ENCODE measurements around the gene NBAS. TPM values are rescaled to one million over a fixed set of nuclear protein-coding genes. Genes with fewer than 3 reads are reported as not detected.

Gene NBAS
- total and polyA plus RNA-seq, 2 donors (not counting 1 experiment from before 2014, with no cell fraction given): 27.0 to 124 TPM

- H2AFZ ChIP-seq (ENCODE audit: low read length): no peak overlapping the region
- no peak overlapping the region for H3K4me2 ChIP-seq (ENCODE audit: extremely low read depth, insufficient read depth, low read length)
- peaks cover 12% of the 10 kb centered on the region for H3K36me3 ChIP-seq (ENCODE audit: control insufficient read depth, insufficient read depth, low read length)
- H3K27me3 ChIP-seq (ENCODE audit: control insufficient read depth, insufficient read depth, low read length): no peaks in the 10 kb centered on the region
- no peaks in the 10 kb centered on the region for H4K20me1 ChIP-seq (ENCODE audit: control insufficient read depth, extremely low read depth, insufficient read depth, low read length)
- H3K9me3 ChIP-seq (ENCODE audit: control insufficient read depth, insufficient read depth, low read depth, low read length): no peaks in the 10 kb centered on the region
- no peak overlapping the region for H3K4me3 ChIP-seq (replicated peaks in 1 of 4; ENCODE audit: control extremely low read depth in 1 of 4, insufficient read depth in 1 of 4, low read depth in 3 of 4, low read length in 4 of 4)
- peaks cover 38% of the 10 kb centered on the region for H3K79me2 ChIP-seq (ENCODE audit: control insufficient read depth, insufficient read depth, low read length)
- no peak overlapping the region for H3K27ac ChIP-seq (ENCODE audit: insufficient read depth, low read length)
- no peak overlapping the region for H3K9ac ChIP-seq (ENCODE audit: insufficient read depth, low read length)
- TF ChIP-seq EZH2 (IDR thresholded peaks at IDR 0.05; ENCODE audit: low read length, missing control alignments): no peak
- TF ChIP-seq CTCF (conservative IDR thresholded peaks at IDR 0.05 in 1 of 2, IDR thresholded peaks at IDR 0.05 in 1 of 2; ENCODE audit: low read depth in 1 of 2, low read length in 2 of 2): no peak
- H3K4me1 ChIP-seq (ENCODE audit: control insufficient read depth, extremely low read depth, insufficient read depth, low read length): peaks cover 5% of the 10 kb centered on the region
- DNase-seq (ENCODE audit: low read depth in 2 of 2): no peak
Observed at GRCh38 chr2:15595342-15595905, 34.3 kb upstream of the NBAS start.

GRCh38 chr2:15594291-15595256 is 33.4 kb upstream of the NBAS start:
- TF ChIP-seq EZH2 (IDR thresholded peaks at IDR 0.05; ENCODE audit: low read length, missing control alignments): no peak
- no peak for TF ChIP-seq CTCF (conservative IDR thresholded peaks at IDR 0.05 in 1 of 2, IDR thresholded peaks at IDR 0.05 in 1 of 2; ENCODE audit: low read depth in 1 of 2, low read length in 2 of 2)
- no peaks in the 10 kb centered on the region for H4K20me1 ChIP-seq (ENCODE audit: control insufficient read depth, extremely low read depth, insufficient read depth, low read length)
- H3K9ac ChIP-seq (ENCODE audit: insufficient read depth, low read length): no peak overlapping the region
- H3K27me3 ChIP-seq (ENCODE audit: control insufficient read depth, insufficient read depth, low read length): no peaks in the 10 kb centered on the region
- no peak for DNase-seq (ENCODE audit: low read depth in 2 of 2)
- no peaks in the 10 kb centered on the region for H3K9me3 ChIP-seq (ENCODE audit: control insufficient read depth, insufficient read depth, low read depth, low read length)
- H3K4me1 ChIP-seq (ENCODE audit: control insufficient read depth, extremely low read depth, insufficient read depth, low read length): peaks cover 5% of the 10 kb centered on the region
- peaks cover 10% of the 10 kb centered on the region for H3K36me3 ChIP-seq (ENCODE audit: control insufficient read depth, insufficient read depth, low read length)
- H2AFZ ChIP-seq (ENCODE audit: low read length): no peak overlapping the region
- no peak overlapping the region for H3K4me3 ChIP-seq (replicated peaks in 1 of 4; ENCODE audit: control extremely low read depth in 1 of 4, insufficient read depth in 1 of 4, low read depth in 3 of 4, low read length in 4 of 4)
- no peak overlapping the region for H3K27ac ChIP-seq (ENCODE audit: insufficient read depth, low read length)
- peaks cover 38% of the 10 kb centered on the region for H3K79me2 ChIP-seq (ENCODE audit: control insufficient read depth, insufficient read depth, low read length)
- peak overlapping the region; percentile 25 for H3K4me2 ChIP-seq (ENCODE audit: extremely low read depth, insufficient read depth, low read length)

GRCh38 chr2:15593327-15593705 is 32.2 kb upstream of the NBAS start:
- H3K4me1 ChIP-seq (ENCODE audit: control insufficient read depth, extremely low read depth, insufficient read depth, low read length): peaks cover 5% of the 10 kb centered on the region
- no peaks in the 10 kb centered on the region for H4K20me1 ChIP-seq (ENCODE audit: control insufficient read depth, extremely low read depth, insufficient read depth, low read length)
- peak overlapping the region in 3 of 4 experiments; percentile 55 to 99 (median 87) for H3K4me3 ChIP-seq (replicated peaks in 1 of 4; ENCODE audit: control extremely low read depth in 1 of 4, insufficient read depth in 1 of 4, low read depth in 3 of 4, low read length in 4 of 4)
- H3K27ac ChIP-seq (ENCODE audit: insufficient read depth, low read length): no peak overlapping the region
- no peaks in the 10 kb centered on the region for H3K27me3 ChIP-seq (ENCODE audit: control insufficient read depth, insufficient read depth, low read length)
- H3K4me2 ChIP-seq (ENCODE audit: extremely low read depth, insufficient read depth, low read length): peak overlapping the region; percentile 64
- no peak overlapping the region for H2AFZ ChIP-seq (ENCODE audit: low read length)
- no peak for DNase-seq (ENCODE audit: low read depth in 2 of 2)
- H3K9ac ChIP-seq (ENCODE audit: insufficient read depth, low read length): no peak overlapping the region
- H3K9me3 ChIP-seq (ENCODE audit: control insufficient read depth, insufficient read depth, low read depth, low read length): no peaks in the 10 kb centered on the region
- H3K36me3 ChIP-seq (ENCODE audit: control insufficient read depth, insufficient read depth, low read length): peaks cover 10% of the 10 kb centered on the region
- TF ChIP-seq EZH2 (IDR thresholded peaks at IDR 0.05; ENCODE audit: low read length, missing control alignments) (no peak), CTCF (conservative IDR thresholded peaks at IDR 0.05 in 1 of 2, IDR thresholded peaks at IDR 0.05 in 1 of 2; ENCODE audit: low read depth in 1 of 2, low read length in 2 of 2) (no peak)
- H3K79me2 ChIP-seq (ENCODE audit: control insufficient read depth, insufficient read depth, low read length): peaks cover 38% of the 10 kb centered on the region
